ENCODE data around the gene CHST7. TPM values are rescaled to one million over a fixed set of nuclear protein-coding genes. Genes with fewer than 3 reads are reported as not detected.
"Not testable (repeated sequence)": the region's sequence is repeated elsewhere in the genome, so short reads cannot be mapped to it uniquely, and the experiment has no call there.

The CHST7 gene, protein sequence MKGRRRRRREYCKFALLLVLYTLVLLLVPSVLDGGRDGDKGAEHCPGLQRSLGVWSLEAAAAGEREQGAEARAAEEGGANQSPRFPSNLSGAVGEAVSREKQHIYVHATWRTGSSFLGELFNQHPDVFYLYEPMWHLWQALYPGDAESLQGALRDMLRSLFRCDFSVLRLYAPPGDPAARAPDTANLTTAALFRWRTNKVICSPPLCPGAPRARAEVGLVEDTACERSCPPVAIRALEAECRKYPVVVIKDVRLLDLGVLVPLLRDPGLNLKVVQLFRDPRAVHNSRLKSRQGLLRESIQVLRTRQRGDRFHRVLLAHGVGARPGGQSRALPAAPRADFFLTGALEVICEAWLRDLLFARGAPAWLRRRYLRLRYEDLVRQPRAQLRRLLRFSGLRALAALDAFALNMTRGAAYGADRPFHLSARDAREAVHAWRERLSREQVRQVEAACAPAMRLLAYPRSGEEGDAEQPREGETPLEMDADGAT
- polyA plus RNA-seq (4.9 and 6.2 TPM in 2 replicates), polyA minus RNA-seq (4.4 and 5.0 TPM in 2 replicates)

GRCh38 chrX:46573331-46573891, at the start of gene CHST7:
CHST7 (plus strand) TSS chrX:46573765; CDS start chrX:46573932, 167 bp downstream.
- Histone ChIP-seq H3K27ac (ENCODE audit: low read length) (no peak within 1 kb of the TSS), H2AFZ (ENCODE audit: low read depth, low read length) (no peak within 1 kb of the TSS), H3K9me2 (ENCODE audit: insufficient read depth, low read length) (no peaks in the 10 kb centered on the region), H4K20me1 (ENCODE audit: insufficient read depth) (no peaks in the 10 kb centered on the region), H3K79me2 (replicated peaks; ENCODE audit: insufficient read depth, low read length) (no peaks in the 10 kb centered on the region), H3K9ac (ENCODE audit: low read length) (peak within 1 kb of the TSS; percentile 58), H3K4me2 (ENCODE audit: low read length) (no peak within 1 kb of the TSS), H3K9me3 (ENCODE audit: low read length) (no peaks in the 10 kb centered on the region), H3K27me3 (ENCODE audit: insufficient read depth, low read depth, low read length) (peaks cover 17% of the 10 kb centered on the region), H3K36me3 (ENCODE audit: insufficient read depth, low read length) (no peaks in the 10 kb centered on the region), H3F3A (ENCODE audit: insufficient read depth, low read length, poor library complexity, severe bottlenecking) (no peaks in the 10 kb centered on the region), H3K4me3 (ENCODE audit: low read length) (peak within 1 kb of the TSS; percentile 75)
- peak; percentile 35 for TF ChIP-seq CTCF (IDR thresholded peaks at IDR 0.05; ENCODE audit: poor library complexity, severe bottlenecking)
- no peak for TF ChIP-seq RAD21 (conservative IDR thresholded peaks at IDR 0.05)
- TF ChIP-seq SMC3 (conservative IDR thresholded peaks at IDR 0.05; ENCODE audit: poor library complexity) = no peak

DNA sequence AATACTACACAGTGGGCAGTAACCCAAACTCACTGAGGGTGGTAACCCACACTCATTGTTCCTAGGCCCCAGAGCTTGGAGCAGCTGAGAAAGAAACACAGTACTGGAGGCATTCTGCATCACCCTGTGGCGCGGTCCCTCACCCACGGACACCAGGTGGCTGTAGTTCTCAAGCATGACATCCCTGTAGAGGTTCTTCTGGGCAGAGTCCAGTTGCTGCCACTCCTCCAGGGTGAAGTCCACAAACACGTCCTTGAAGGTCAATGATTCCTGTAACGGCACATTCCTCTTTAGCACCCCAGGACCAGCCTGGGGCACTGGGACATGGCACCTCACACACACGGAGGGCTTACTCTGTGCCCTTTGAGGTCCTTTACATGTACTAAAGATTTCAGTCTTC, 44.9 kb upstream of the CHST7 start:
- H3K9me3 ChIP-seq (ENCODE audit: low read length) = not testable (repeated sequence)

DNA sequence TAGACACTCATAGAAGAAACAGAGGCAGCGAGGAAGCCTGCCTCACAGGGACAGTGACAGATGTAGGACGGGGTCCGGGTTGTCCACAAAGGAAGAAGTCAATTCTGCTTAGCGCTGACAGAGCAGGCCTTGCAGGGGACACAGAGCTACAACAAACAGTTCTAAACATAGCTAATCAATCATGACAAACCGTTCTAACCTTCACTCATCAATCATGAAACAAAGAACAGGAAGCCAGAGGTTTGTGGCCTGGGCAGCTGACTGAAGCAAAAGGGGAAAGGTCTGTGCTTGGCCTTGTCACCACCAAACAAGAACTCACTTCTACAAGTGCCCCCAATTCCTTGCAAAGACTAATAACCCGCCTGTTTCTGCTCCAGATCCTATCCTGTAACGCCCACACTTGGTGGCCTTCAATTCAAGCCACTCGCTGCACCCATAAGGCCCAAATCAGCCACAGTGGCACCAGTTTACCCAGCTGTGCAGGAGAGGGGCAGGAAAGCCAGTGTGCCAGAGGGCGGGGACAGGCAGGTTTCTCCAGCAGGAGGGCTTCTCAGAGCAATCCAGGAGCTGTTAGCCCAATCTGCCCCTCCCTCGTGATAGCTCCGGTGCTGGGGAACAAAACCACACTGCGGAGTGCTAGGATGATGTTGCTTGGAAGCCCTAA, 43.7 kb upstream of the CHST7 start:
- not testable (repeated sequence) for H3K9me2 ChIP-seq (ENCODE audit: insufficient read depth, low read length); H3K36me3 ChIP-seq (ENCODE audit: insufficient read depth, low read length); H3K9me3 ChIP-seq (ENCODE audit: low read length); H3K79me2 ChIP-seq (replicated peaks; ENCODE audit: insufficient read depth, low read length); H3K4me2 ChIP-seq (ENCODE audit: low read length); H3K27me3 ChIP-seq (ENCODE audit: insufficient read depth, low read depth, low read length); H2AFZ ChIP-seq (ENCODE audit: low read depth, low read length); H4K20me1 ChIP-seq (ENCODE audit: insufficient read depth); H3F3A ChIP-seq (ENCODE audit: insufficient read depth, low read length, poor library complexity, severe bottlenecking); H3K4me3 ChIP-seq (ENCODE audit: low read length); H3K9ac ChIP-seq (ENCODE audit: low read length); H3K27ac ChIP-seq (ENCODE audit: low read length)

More for the DNA sequence above, 44.9 kb upstream of the CHST7 start:
- not testable (repeated sequence) for H3F3A ChIP-seq (ENCODE audit: insufficient read depth, low read length, poor library complexity, severe bottlenecking); H4K20me1 ChIP-seq (ENCODE audit: insufficient read depth); H3K27ac ChIP-seq (ENCODE audit: low read length); H2AFZ ChIP-seq (ENCODE audit: low read depth, low read length); H3K4me2 ChIP-seq (ENCODE audit: low read length); H3K9ac ChIP-seq (ENCODE audit: low read length); H3K4me3 ChIP-seq (ENCODE audit: low read length); H3K79me2 ChIP-seq (replicated peaks; ENCODE audit: insufficient read depth, low read length); H3K27me3 ChIP-seq (ENCODE audit: insufficient read depth, low read depth, low read length); H3K36me3 ChIP-seq (ENCODE audit: insufficient read depth, low read length); H3K9me2 ChIP-seq (ENCODE audit: insufficient read depth, low read length)

- H3K27ac ChIP-seq (ENCODE audit: low read length); H3K79me2 ChIP-seq (replicated peaks; ENCODE audit: insufficient read depth, low read length); H3F3A ChIP-seq (ENCODE audit: insufficient read depth, low read length, poor library complexity, severe bottlenecking); H2AFZ ChIP-seq (ENCODE audit: low read depth, low read length); H3K9ac ChIP-seq (ENCODE audit: low read length); H3K4me2 ChIP-seq (ENCODE audit: low read length); H3K36me3 ChIP-seq (ENCODE audit: insufficient read depth, low read length); H3K9me3 ChIP-seq (ENCODE audit: low read length); H3K9me2 ChIP-seq (ENCODE audit: insufficient read depth, low read length); H4K20me1 ChIP-seq (ENCODE audit: insufficient read depth); H3K4me3 ChIP-seq (ENCODE audit: low read length); H3K27me3 ChIP-seq (ENCODE audit: insufficient read depth, low read depth, low read length): not testable (repeated sequence)
Measured at GRCh38 chrX:46530404-46530908, 43.1 kb upstream of the CHST7 start.

All from neural cell (in vitro differentiated cells).